Left ventricle myocardium inferior (tissue), 1 donor: Measurements from ENCODE around the gene TRIOBP. TPM values are rescaled to one million over a fixed set of nuclear protein-coding genes. Genes with fewer than 3 reads are reported as not detected.
"Not testable (repeated sequence)": the region's sequence is repeated elsewhere in the genome, so short reads cannot be mapped to it uniquely, and the experiment has no call there.

ENCODE experiments used
- DNase-seq: peaks from one replicate; pipeline ENCODE4 v3.0.0-alpha.2; 2020
- H3K27ac ChIP-seq: fragments of 200-600 bp; replicated peaks from 2 replicates; pipeline ENCODE4 v1.8.0; 2021
- H3K27me3 ChIP-seq: fragments of 200-600 bp; 2 replicates; pipeline ENCODE4 v1.8.0; 2021; ENCODE audit warnings: low read depth
- H3K36me3 ChIP-seq: fragments of 200-600 bp; 2 replicates; pipeline ENCODE4 v1.8.0; 2021
- H3K4me1 ChIP-seq: fragments of 200-600 bp; 2 replicates; pipeline ENCODE4 v1.8.0; 2021
- H3K4me3 ChIP-seq: fragments of 200-600 bp; 2 replicates; pipeline ENCODE4 v1.8.0; 2021; ENCODE audit warnings: mild to moderate bottlenecking, moderate library complexity
- H3K9me3 ChIP-seq: fragments of 200-600 bp; replicated peaks from 2 replicates; pipeline ENCODE4 v1.8.0; 2021
- CTCF ChIP-seq: fragments of 200-600 bp; IDR thresholded peaks from 2 replicates; pipeline ENCODE4 v1.8.0; 2021; ENCODE audit warnings: antibody characterized with exemption, mild to moderate bottlenecking, borderline replicate concordance
- intact Hi-C: fragments of 100-400 bp; cut with micrococcal nuclease; formaldehyde crosslinking; loops from one replicate; pipeline ENCODE4 v1.11.0; 2022
- total RNA-seq: library from RNA; stranded (reverse); fragmentation: NEBNext Ultra II Directional; extraction: Animal tissue kit (Norgen Biotek cat#: 25700); gene quantifications from one replicate; pipeline ENCODE4 v1.2.1, GENCODE V29; 2021
- donor health status: DM: no; HTN: yes; CAD: no; lungs with severe emphysema.

Gene TRIOBP
- total RNA-seq, 1 donor from 2014 or later, result 86.5 TPM

GRCh38 chr22:37710675-37711074 is 13.8 kb downstream of the TRIOBP start:
- no peak overlapping the region for H3K4me3 ChIP-seq
- H3K27me3 ChIP-seq, result no peaks in the 10 kb centered on the region
- intact Hi-C loops, result no loop called here
- DNase-seq, result no peak
- no peaks in the 10 kb centered on the region for H3K36me3 ChIP-seq
- no peaks in the 10 kb centered on the region for H3K9me3 ChIP-seq
- no peak for TF ChIP-seq CTCF
- peaks cover 7% of the 10 kb centered on the region for H3K4me1 ChIP-seq
- H3K27ac ChIP-seq, result no peak overlapping the region

- intact Hi-C loops, result no loop called here
- Histone ChIP-seq H3K36me3 (no peaks in the 10 kb centered on the region), H3K4me1 (peaks cover 7% of the 10 kb centered on the region), H3K27ac (no peak overlapping the region), H3K27me3 (no peaks in the 10 kb centered on the region), H3K4me3 (no peak overlapping the region), H3K9me3 (no peaks in the 10 kb centered on the region)
- no peak for DNase-seq
- no peak for TF ChIP-seq CTCF
These were observed 14.6 kb downstream of the TRIOBP start for GRCh38 chr22:37711490-37711889.

- no peak overlapping the region for H3K4me3 ChIP-seq
- intact Hi-C loops, result no loop called here
- H3K9me3 ChIP-seq, result no peaks in the 10 kb centered on the region
- peaks cover under 1% of the 10 kb centered on the region for H3K4me1 ChIP-seq
- H3K36me3 ChIP-seq, result no peaks in the 10 kb centered on the region
- no peak overlapping the region for H3K27ac ChIP-seq
- no peaks in the 10 kb centered on the region for H3K27me3 ChIP-seq
- DNase-seq, result no peak
- no peak for TF ChIP-seq CTCF
These were observed 16.9 kb downstream of the TRIOBP start for GRCh38 chr22:37713761-37714160.

GRCh38 chr22:37714634-37715033 is 17.8 kb downstream of the TRIOBP start:
- no peak for TF ChIP-seq CTCF
- Histone ChIP-seq H3K27ac (no peak overlapping the region), H3K27me3 (no peaks in the 10 kb centered on the region), H3K36me3 (no peaks in the 10 kb centered on the region), H3K9me3 (no peaks in the 10 kb centered on the region), H3K4me3 (no peak overlapping the region), H3K4me1 (no peaks in the 10 kb centered on the region)
- no peak for DNase-seq
- intact Hi-C loops, result no loop called here

- Histone ChIP-seq H3K4me3 (no peak overlapping the region), H3K36me3 (no peaks in the 10 kb centered on the region), H3K9me3 (no peaks in the 10 kb centered on the region), H3K4me1 (no peaks in the 10 kb centered on the region), H3K27ac (no peak overlapping the region), H3K27me3 (no peaks in the 10 kb centered on the region)
- intact Hi-C loops, result no loop called here
- DNase-seq, result no peak
- TF ChIP-seq CTCF, result no peak
These were observed 18.9 kb downstream of the TRIOBP start for GRCh38 chr22:37715760-37716159.

- no peak overlapping the region for H3K4me3 ChIP-seq
These were observed 19.9 kb downstream of the TRIOBP start for GRCh38 chr22:37716708-37717107.

GRCh38 chr22:37717235-37717634 is 20.4 kb downstream of the TRIOBP start:
- H3K27ac ChIP-seq, H3K4me3 ChIP-seq, DNase-seq, H3K9me3 ChIP-seq, H3K27me3 ChIP-seq, H3K4me1 ChIP-seq, H3K36me3 ChIP-seq, intact Hi-C loops: not testable (repeated sequence)

More at GRCh38 chr22:37716708-37717107, 19.9 kb downstream of the TRIOBP start:
- intact Hi-C loops, result no loop called here
- no peaks in the 10 kb centered on the region for H3K9me3 ChIP-seq
- TF ChIP-seq CTCF, result no peak
- H3K4me1 ChIP-seq, result no peaks in the 10 kb centered on the region
- no peak for DNase-seq
- no peaks in the 10 kb centered on the region for H3K27me3 ChIP-seq
- no peak overlapping the region for H3K27ac ChIP-seq
- no peaks in the 10 kb centered on the region for H3K36me3 ChIP-seq

- H3K9me3 ChIP-seq, H3K4me1 ChIP-seq, intact Hi-C loops, H3K36me3 ChIP-seq, H3K4me3 ChIP-seq, H3K27ac ChIP-seq, H3K27me3 ChIP-seq, DNase-seq: not testable (repeated sequence)
These were observed 21.0 kb downstream of the TRIOBP start for GRCh38 chr22:37717746-37718305.
